NT2/D1 (cell line): ENCODE results near the gene TBC1D24.

Experiments used
- SUZ12 ChIP-seq: IDR thresholded peaks from 2 replicates; pipeline ENCODE4 v1.6.1; 2011; ENCODE audit not compliant: insufficient read length, insufficient read depth; ENCODE audit errors: extremely low read depth
- YY1 ChIP-seq: IDR thresholded peaks from 2 replicates; pipeline ENCODE4 v1.6.1; 2011; ENCODE audit not compliant: insufficient read length, insufficient read depth
- ZNF274 ChIP-seq: IDR thresholded peaks from 2 replicates; pipeline ENCODE4 v1.6.1; 2011; ENCODE audit warnings: mild to moderate bottlenecking, low read depth, low read length

GRCh38 chr16:2455081-2455845 is 19.7 kb upstream of the TBC1D24 start:
- TF ChIP-seq SUZ12 (no peak), ZNF274 (no peak), YY1 (no peak)
